Stimulated activated CD4-positive, alpha-beta T cell treated with anti-CD3 and anti-CD28 coated beads, TNF-alpha, amount 100 ng/mL, for 24 hours (primary cell): ENCODE data around the gene SH3GLB2.
A peak's percentile ranks its signal among the peaks of the same experiment; 100 is the strongest.
"Not testable (repeated sequence)": the region's sequence is repeated elsewhere in the genome, so short reads cannot be mapped to it uniquely, and the experiment has no call there.

Experiments
- DNase-seq, 3 experiments: peaks; one replicate each; pipeline ENCODE4 v3.0.0-alpha.2; 2020; ENCODE audit warnings: low read depth in 3 of 3

SH3GLB2 gene

DNA sequence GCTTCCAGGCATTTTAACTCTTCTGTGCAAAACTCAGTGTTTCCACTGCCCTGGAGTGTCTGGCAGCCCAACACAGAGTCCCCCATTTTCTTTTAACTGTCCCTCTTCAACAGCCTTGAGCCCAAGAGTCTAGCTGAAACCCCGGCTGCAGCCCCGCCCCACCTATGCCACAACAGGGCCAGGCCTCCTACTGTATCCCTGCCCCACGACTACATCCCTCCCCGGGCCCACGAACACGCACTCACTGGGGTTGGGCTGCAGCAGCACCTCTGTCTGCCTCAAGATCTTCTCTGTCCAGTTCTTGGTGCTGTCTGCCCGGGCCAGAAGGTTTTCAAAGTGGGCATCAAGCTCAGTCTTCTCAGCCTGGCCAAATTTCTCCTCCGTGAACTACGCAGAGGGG lies 6.1 kb downstream of the SH3GLB2 start:
- DNase-seq: no peak

DNA sequence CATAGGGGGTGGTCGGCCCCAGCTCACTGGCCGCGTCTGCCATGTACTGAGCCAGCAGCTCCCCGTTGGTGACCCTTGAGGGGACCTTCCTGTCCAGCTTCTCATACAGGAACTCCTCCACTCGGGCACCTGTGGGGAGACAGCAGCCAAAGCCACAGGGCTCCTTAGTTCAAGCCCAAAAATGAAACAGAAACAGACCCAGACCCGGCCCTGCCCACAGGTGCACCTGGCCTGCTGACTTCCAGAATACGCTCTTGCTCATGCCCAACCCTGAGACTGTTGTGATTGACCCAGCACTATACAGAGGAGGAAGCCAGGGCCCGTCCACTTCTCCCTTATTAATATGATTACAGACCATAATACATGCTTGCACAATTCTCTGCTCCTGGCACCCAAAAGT lies 7.0 kb downstream of the SH3GLB2 start:
- no peak for DNase-seq

DNA sequence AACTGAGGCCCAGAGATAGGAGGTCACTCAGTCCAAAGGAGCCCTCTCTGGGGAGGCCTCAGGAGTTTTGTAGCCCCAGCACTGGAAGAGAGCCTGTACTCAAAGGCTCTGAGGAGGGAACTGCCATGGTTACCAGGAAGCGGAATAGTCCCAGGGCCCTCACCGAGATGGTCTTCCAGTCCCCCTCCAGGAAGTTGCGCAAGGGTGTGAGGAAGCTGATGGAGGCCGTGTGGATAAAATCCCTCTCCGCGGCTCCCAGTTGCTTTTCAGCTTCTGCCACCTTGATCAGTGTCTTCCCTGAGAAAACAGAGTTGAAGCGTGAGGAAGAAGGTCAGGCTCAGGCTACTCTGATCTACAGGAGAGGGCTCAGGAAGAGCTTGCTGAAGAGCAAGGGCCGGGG lies 13.5 kb downstream of the SH3GLB2 start:
- no peak for DNase-seq

DNA sequence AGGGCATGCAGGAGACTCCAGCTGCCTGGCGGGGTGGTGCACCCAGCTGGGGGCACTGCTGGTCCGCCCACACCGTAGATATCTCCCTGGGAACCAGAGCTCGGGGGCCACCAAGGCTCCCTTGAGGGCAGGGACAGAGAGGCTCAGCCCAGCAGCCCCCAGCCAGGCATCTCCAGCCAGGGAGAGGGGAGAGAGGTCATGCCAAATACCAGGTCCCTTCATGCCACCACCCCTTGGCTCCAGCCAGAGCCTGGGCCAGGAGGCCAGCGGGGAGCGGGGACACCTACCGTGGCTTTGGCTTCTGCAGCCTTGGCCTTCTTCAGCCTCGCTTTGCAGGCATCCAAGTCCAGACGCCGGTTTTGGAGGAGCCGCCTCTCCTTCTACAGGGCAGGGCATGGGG lies 14.0 kb downstream of the SH3GLB2 start:
- no peak for DNase-seq

DNA sequence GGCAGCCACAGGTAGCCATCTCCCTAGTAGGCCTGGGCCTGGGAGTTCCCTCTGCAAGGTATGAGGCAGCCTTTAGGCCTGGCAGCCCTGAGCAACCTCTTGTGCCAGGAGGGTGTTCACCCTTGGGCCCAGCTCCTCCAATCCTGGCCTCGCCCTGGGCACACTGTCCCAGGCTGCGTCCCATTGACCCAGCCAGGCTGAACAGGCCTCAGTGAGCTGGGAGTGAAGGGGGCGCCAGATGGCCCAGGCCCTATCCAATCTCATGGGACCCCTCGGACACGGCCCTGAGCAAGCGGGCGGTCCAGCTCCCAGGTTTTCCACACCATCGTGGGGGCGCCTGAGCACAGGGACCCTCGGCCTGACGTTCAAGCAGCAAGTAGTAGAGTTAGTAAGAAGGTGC lies 14.5 kb downstream of the SH3GLB2 start:
- DNase-seq: no peak

DNA sequence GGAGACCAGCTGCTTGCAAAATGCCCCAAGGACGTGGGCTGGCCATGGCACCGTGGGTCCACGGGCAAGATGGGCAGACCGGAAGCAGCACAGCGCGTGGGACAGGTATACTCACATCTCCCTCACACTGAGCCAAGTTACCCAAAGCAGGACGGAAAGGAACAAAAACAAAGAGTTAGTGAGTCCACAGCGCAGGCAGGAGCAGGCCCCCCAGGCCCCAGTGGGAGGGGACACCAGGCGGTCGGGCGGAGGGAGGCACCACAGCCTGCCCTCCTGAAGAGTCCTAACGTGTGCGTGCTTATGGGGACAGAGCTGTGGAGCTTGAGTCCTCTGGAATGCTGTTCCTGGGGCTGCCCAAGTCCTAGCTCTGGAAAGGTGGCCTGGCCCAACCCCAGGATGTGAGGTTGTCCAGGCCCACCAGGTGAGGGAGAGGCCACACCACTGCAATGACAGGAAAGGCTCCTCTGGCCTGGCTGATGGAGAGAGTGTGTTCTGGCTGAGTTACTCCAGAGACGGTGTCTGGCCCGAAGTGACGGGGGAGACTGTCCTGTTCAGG lies 15.2 kb downstream of the SH3GLB2 start:
- DNase-seq: no peak

DNA sequence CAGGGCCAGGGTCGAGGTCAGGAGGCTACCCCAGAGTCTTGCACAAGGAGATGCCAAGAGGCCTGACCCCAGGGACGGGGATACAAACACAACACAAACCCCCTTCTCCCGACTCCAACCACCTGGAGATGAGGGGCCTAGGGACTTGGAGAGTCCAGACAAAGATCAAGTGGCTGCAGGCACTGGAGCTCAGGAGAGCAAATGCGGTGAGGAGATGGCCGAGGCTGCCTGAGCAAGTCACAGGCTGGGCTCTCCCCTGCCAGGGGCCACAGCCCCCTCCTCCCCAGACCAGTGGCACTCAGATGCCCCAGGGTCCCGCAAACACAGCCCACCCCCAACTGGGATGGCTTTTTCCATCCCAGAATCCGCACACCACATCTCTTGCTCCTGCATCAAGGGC lies 15.8 kb downstream of the SH3GLB2 start:
- no peak for DNase-seq

DNA sequence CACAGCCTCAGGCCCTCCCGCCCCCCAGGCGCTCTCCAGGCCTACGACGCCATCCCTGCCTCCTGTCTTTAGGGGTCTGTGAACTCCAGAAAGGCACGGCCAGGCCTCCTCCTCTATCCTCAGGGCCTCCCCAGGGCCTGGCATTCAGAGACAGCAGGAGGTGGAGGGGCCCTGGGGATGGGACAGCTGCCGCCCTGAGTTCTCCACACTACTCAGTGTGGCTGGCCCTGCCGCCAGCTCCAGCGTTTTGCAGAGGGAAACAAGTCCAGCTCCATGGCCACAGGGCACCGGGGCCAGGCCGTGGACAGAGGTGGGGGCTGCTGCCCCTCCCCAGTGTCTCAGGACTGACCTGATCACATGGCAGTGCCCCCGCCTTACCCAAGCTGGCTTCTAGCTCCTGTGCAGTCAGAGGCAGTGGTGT lies 16.4 kb downstream of the SH3GLB2 start:
- no peak for DNase-seq

DNA sequence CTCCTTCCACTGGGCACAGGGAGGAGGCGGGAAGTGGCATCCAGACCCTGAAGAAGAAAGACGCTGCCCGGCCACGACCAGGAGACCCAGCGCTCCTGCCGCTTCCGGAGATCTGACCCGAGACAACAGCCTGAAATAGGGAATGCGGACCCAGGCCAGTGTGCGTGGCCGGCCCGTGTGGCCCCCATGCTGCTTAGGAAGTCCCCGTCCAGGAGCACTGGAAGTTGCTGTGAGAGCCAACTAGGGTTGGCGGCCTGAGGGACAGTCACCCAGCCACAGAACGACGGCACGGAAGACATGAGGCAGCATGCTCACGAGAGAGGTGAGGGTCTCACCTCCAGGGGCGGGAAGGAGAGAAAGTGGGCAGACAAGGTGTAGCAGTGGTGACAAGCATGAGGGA lies 17.0 kb downstream of the SH3GLB2 start:
- no peak for DNase-seq

DNA sequence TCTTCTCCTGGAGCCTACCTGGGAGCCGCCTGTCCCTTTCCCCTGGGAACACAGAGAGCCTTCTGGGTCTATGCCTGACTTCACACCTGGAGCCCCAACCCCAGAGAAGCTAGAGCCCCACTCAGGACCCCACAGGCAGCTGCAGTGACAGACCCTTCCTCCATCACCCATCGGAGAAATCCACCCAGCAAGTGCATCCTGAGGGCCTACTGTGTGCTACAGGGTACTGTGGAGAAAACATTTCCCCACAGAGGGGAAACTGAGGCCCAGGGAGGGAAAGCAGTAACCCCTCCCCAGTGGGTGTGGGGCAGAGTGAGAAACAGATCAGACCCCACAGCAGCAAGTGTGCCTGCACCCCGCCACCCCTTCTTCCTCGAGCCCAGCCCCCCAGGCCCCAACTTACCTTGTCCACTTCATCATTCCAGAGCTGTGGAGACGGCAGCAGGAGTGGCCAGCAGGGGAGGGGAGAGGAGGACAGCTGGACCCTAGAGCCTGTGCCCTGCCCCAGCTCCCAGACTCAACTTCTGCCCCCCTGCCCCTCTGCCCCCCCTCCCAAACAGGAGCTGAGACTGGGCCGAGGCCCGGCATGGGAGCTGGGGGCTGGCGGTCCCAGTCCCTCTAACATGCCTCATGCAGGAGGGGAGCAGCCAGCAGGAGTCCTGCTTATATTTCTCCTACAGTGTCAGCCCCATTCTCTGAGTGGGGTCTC lies 17.7 kb downstream of the SH3GLB2 start:
- no peak for DNase-seq

DNA sequence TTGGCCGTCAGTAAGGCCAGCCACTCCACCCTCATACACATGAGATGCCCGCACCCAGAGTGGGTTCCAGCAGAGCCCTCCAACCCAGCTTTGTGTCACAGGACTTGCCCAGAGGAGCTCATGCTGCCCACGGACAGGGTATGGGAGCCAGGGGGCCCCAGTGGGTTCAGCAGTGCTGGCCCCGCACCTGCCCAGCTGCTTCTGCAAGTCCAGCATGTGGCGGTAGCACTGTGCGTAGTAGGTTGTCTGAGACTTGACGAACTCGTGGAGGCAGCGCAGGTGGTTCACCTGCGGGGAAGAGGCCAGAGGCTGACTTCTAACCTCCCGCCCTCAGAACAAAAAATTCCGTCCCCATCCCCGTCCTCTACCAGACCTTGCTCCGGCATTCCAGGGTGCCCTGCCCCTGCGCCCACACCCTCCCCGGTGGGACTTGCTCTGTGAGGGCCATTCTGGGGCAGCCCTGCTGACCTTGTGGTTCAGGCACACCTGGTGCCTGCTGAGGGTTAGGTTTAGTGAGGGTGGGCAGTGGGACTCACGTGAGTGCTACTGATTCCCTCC lies 18.5 kb downstream of the SH3GLB2 start:
- no peak for DNase-seq

DNA sequence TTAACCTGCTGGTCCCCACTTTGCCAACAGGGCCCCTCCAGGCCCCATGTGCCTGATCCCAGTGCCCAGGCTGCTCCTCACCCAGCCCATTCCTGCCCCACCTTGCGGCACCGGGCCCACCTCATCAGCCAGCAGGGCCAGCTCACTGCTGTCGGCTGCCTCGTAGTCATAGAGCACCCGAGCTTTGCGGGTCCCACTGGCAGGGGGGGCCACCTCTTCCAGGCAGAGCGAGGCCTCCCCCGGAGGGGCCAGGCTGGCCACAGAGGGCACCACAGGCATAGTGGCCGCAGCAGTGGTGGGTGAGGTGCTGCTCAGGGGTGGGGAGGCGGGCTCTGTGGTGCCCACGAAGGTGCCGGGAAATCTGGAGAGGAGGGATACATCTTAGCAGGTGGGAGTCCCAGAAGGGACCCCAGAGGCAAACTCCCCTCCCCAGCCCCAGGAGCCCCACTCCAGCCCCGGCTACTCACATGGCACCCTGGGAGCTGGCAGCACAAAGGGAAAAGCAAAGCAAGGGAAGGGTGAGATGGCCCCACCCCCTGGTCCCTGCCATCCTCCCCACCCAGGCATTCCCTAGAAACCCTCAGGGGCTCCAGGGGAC lies 19.0 kb downstream of the SH3GLB2 start:
- no peak for DNase-seq

DNA sequence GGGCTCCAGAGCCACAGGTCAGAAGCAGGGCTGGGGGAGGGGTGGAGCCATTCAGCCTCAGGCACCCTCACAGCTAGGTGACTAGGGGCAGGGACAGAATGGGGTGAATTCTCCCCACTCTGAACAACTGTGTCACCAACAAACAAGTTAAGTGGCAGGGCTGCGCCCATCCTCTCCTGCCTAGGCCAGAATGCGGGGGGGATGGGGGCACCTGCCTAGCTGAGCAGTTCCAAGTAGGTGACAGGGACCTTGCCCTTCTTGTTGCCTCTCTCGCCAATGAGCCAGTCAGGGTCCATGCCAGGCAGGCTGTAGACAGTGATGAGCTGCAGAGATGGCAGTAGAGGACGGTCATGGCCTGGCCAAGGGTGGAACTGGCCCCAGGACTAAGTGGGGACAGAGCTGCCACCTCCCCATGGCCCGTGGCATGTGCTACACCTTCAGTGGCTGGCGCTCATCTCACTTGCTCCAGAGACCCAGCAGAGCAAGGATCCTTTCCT lies 19.6 kb downstream of the SH3GLB2 start:
- no peak for DNase-seq

DNA sequence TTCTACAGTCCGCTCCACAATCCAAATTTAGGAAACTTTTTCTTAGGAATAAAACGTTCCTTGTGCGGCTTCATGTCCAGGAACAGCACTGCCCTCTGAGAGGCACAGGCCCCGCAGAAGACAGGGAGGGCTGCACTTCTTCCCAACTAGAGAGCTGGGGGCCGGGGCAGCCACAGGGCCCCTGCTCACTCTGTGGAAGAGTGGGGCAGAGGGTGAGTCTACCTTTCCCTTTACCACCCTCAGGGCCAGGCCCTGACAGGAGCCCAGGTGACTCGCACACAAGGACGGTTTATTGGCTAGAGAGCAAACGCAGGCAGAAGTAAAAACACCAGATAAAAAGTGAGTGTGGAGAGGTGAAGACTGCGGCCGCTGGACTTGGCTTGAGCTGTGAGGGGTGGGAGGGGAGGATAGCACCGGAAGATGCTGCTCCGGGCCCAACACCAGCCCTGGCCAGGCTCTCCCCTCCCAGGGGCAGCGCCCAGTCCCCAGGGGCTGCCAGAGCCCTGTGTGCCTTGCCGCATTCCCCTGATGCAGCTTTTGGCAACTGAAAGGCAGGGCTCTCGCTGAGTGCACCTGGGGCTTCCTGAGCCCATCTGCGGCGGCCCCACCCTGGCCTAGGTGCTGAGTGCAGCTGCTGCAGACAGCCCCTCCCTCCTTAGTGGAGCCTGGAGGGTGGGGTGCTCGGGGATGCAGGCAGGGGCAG lies 20.2 kb downstream of the SH3GLB2 start:
- no peak for DNase-seq

DNA sequence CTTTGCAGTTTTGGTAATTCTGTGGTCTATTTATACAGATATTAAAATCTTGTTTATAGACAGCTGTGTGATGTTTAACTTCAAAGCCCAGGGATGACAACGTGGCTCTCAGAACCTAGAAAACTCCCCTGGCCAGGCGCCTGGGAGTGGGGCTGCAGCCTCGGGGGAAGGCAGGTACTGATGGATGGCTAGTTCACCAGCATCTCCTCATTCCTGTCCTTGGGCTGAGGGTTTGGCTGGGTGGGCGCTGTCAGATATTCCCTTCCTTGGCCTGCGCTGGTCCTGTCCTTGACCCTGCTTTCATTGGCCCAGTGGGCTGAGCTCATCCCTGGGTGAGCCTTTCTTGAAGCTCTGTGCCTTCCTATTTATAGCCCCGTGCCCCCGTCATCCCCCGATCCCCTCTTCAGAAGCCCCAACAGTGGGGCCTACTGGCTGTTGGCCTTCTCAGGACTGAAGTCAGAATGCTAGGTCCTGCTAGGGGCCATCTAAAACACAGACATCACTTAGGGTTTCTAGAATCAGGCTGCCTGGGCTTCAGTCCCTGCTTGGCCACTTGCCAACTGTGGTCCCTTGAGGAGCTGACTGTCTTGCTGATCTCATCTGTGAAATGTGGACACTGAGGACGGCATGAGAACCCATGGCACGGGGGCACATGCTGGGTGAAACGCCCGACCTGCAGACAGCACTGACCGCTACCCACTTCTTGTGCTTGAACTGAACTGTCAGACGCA lies 20.9 kb downstream of the SH3GLB2 start:
- no peak for DNase-seq

DNA sequence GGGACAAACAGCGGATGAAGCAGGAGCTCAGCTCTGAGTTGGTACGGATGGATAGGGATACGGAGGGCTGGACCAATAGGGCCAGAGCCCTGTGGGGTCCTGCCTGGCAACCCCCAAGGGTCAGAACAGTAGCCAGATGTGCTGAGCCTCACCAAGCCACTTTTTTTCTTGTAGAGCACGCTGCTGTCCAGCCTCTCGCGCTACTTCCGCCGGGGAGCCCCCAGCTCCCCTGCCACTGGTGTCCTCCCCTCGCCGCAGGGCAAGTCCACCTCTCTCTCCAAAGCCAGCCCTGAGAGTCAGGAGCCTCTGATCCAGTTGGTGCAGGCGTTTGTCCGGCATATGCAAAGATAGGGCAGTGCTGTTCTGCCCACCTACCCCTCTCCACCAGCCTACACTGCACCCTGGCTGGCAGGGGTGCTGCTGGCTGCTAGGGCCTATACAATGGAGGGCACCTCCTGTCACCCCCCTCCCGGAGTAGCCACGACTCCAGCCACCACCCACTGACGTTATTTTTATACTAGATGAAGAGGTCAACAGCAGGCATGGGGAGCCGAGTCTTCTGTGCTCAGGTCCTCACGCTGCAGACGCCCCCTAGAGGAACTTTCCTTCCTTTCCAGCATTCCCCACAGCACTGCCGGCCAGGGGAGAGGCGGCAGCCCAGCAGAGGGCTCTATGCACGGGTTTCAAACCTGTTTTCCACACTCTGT lies 21.6 kb downstream of the SH3GLB2 start:
- peak; percentile 26 to 34 (median 28) for DNase-seq

DNA sequence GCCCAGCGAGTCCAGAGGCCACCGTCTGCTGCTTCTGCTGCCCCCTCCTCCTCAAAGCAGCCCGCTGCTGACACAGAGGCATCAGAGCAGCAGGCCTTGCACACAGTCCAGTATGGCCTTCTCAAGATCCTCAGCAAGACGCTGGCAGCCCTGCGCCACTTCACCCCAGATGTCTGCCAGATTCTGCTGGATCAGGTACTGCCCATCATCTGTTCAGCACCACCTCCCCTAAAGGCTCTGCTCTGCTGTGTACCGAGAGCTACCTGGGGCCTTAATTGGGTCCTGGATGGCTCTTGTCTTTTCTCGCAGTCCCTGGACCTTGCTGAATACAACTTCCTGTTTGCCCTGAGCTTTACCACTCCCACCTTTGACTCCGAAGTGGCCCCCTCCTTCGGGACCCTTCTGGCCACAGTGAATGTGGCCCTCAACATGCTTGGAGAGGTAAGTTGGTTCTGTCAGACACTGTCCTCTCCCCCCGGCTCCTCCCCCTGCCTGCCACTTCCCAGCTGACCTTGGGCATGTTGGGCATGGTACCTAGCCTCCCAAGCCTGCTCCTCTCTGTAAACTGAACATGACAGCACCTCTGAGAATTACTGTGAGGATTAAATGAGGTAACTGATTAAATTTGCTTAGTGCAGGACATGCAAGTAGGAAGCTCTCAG lies 22.7 kb downstream of the SH3GLB2 start:
- DNase-seq: no peak

DNA sequence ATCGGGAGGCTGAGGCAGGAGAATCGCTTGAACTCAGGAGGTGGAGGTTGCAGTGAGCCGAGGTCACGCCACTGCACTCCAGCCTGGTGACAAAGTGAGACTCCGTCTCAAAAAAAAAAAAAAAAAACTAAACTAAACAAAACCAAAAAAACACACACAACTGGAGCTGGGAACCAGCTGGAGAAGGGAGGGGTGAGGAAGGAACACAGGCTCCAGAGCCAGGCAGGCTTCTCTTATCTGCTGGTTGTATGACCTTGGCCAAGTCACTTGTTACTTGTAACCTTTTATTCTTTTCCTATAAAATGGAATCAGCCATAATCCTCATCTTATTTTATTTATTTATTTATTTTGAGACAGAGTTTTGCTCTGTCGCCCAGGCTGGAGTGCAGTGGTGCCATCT lies 24.0 kb downstream of the SH3GLB2 start:
- not testable (repeated sequence) for DNase-seq

DNA sequence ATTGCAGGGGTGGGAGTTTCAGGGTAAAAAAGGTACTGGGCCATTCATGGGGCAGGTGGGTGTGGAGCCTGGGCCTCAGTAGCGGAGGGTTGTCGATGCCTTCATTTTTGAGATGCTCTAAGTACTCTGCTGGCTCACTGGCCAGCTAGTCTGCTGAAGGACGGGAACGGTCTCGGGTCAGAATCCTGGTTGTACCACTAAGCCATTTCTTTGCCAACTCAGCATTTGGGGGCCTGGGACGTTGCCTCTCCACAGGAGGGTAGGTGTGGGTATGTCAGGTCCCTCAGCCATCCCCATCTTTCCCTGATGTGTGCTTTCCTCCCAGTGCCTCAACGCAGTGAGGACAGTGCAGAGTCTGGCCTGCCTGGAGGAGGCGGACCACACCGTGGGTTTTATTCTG lies 25.1 kb downstream of the SH3GLB2 start:
- no peak for DNase-seq

DNA sequence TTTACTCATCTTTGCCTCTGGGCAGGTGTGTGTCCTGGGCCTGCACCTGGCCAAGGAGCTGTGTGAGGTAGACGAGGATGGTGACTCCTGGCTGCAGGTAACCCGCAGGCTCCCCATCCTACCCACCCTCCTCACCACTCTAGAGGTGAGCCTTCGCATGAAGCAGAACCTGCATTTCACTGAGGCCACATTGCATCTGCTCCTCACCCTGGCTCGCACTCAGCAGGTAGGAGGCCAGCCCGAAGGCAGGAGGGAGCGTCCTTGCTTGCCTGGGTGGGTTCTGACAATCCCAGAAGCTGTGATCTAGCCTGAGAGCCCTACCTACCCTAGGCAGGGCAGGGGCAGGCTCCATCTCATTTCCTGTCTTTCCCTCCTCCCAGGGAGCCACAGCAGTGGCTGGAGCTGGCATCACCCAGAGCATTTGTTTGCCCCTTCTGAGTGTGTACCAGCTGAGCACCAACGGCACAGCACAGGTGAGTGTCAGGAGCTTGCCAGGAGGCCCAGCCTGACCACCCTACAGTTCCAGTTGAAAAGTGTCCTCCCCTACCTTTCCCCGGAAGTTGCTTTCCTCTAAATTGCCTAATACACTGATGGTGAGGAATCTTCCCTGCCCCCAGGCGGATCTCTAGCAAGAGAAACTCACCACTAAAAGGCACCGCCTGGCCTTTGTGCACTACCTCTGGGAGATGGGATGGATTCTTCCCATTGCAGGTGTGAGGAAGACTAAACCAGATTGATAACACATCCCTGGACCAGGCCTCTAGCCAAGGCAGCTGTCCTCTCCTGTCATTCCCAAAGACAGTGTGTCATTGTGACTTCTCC lies 26.4 kb downstream of the SH3GLB2 start:
- DNase-seq: no peak
